SU-DHL-6 (cell line): ENCODE results near the gene ZNF556.
A peak's percentile ranks its signal among the peaks of the same experiment; 100 is the strongest.

ENCODE experiments used
- H2AFZ ChIP-seq: fragments of 200-600 bp; sonication (generic); 2 replicates; pipeline ENCODE4 v1.6.1; 2014; ENCODE audit warnings: low read depth, mild to moderate bottlenecking, moderate library complexity, mixed read lengths, antibody characterized with exemption, low read length; ENCODE audit not compliant: severe bottlenecking
- H3F3A ChIP-seq: fragments of 200-600 bp; shearing (Covaris generic); 2 replicates; pipeline ENCODE4 v1.6.0; 2016; ENCODE audit warnings: antibody characterized with exemption, mild to moderate bottlenecking; ENCODE audit not compliant: insufficient read depth
- H3K27ac ChIP-seq: fragments of 200-600 bp; sonication (generic); 2 replicates; pipeline ENCODE4 v1.5.1; 2016; ENCODE audit warnings: low read depth, mild to moderate bottlenecking, low read length, moderate library complexity, mixed read lengths
- H3K27me3 ChIP-seq: fragments of 200-600 bp; sonication (generic), shearing (Covaris generic); 2 replicates; pipeline ENCODE4 v1.6.0; 2014; ENCODE audit warnings: mild to moderate bottlenecking, low read length
- H3K36me3 ChIP-seq: fragments of 200-600 bp; sonication (generic); 2 replicates; pipeline ENCODE4 v1.6.1; 2014; ENCODE audit warnings: mild to moderate bottlenecking, low read length, mixed read lengths
- H3K4me2 ChIP-seq: fragments of 300-600, 200-600 bp; shearing (Covaris generic), sonication (generic); 2 replicates; pipeline ENCODE4 v1.6.0; 2014; ENCODE audit warnings: low read length, low read depth, mild to moderate bottlenecking; ENCODE audit not compliant: poor library complexity, severe bottlenecking
- H3K4me3 ChIP-seq: fragments of 200-600 bp; sonication (generic); 2 replicates; pipeline ENCODE4 v1.5.1; 2014; ENCODE audit warnings: antibody characterized with exemption, low read length, mild to moderate bottlenecking, mixed read lengths; ENCODE audit not compliant: insufficient read depth, poor library complexity, severe bottlenecking
- H3K79me2 ChIP-seq: fragments of 200-600 bp; sonication (generic); 2 replicates; pipeline ENCODE4 v1.6.1; 2014; ENCODE audit warnings: mild to moderate bottlenecking, low read length, moderate library complexity; ENCODE audit not compliant: insufficient read depth
- H3K9ac ChIP-seq: fragments of 200-600 bp; sonication (generic); 2 replicates; pipeline ENCODE4 v1.7.0; 2014; ENCODE audit warnings: mild to moderate bottlenecking, low read length
- H3K9me2 ChIP-seq: fragments of 200-600 bp; sonication (generic); replicated peaks from 2 replicates; pipeline ENCODE4 v1.6.1; 2014; ENCODE audit warnings: low read length; ENCODE audit not compliant: insufficient read depth
- H3K9me3 ChIP-seq: fragments of 200-600 bp; sonication (generic); 2 replicates; pipeline ENCODE4 v1.6.1; 2014; ENCODE audit warnings: low read length, mixed read lengths; ENCODE audit not compliant: insufficient read depth
- H4K20me1 ChIP-seq: fragments of 200-600 bp; sonication (generic); 2 replicates; pipeline ENCODE4 v1.6.1; 2014; ENCODE audit warnings: low read depth, mild to moderate bottlenecking, antibody characterized with exemption, low read length, moderate library complexity, mixed read lengths
- CTCF ChIP-seq: fragments of 200-600 bp; sonication (generic); IDR thresholded peaks from one replicate; pipeline ENCODE4 v1.5.1; 2017; ENCODE audit warnings: antibody characterized with exemption, mild to moderate bottlenecking, low read length, moderate library complexity; ENCODE audit not compliant: insufficient read depth, poor library complexity, severe bottlenecking
- EZH2phosphoT487 ChIP-seq: fragments of 200-600 bp; sonication (generic), shearing (Covaris generic); conservative IDR thresholded peaks from 2 replicates; pipeline ENCODE4 v1.6.1; 2018; ENCODE audit warnings: mild to moderate bottlenecking, antibody characterized with exemption, low read length, moderate library complexity, mixed read lengths

ZNF556 gene

GRCh38 chr19:2837430-2837829, 29.7 kb upstream of the ZNF556 start:
- Histone ChIP-seq H3F3A (peaks cover 3% of the 10 kb centered on the region; the same call in 1 of the 2 replicates), H4K20me1 (no peaks in the 10 kb centered on the region), H3K36me3 (no peaks in the 10 kb centered on the region), H3K4me2 (no peak overlapping the region), H3K27ac (no peak overlapping the region), H3K9me2 (no peaks in the 10 kb centered on the region), H3K9ac (no peak overlapping the region), H2AFZ (no peak overlapping the region), H3K79me2 (no peaks in the 10 kb centered on the region), H3K4me3 (no peak overlapping the region), H3K27me3 (no peaks in the 10 kb centered on the region), H3K9me3 (peaks cover 29% of the 10 kb centered on the region; the same call in 1 of the 2 replicates)
- TF ChIP-seq CTCF = no peak
- no peak for TF ChIP-seq EZH2phosphoT487

- Histone ChIP-seq H3K9ac (peak within 1 kb of the TSS; percentile 63), H3K9me3 (peaks cover 2% of the 10 kb centered on the region; the same call in 1 of the 2 replicates), H3K4me3 (peak within 1 kb of the TSS; percentile 83), H3K79me2 (no peaks in the 10 kb centered on the region), H3K9me2 (no peaks in the 10 kb centered on the region), H3K4me2 (peak within 1 kb of the TSS; percentile 77), H2AFZ (peak within 1 kb of the TSS; percentile 76), H3K27ac (peak within 1 kb of the TSS; percentile 54), H3F3A (peaks cover 3% of the 10 kb centered on the region; the same call in 1 of the 2 replicates), H4K20me1 (no peaks in the 10 kb centered on the region), H3K36me3 (no peaks in the 10 kb centered on the region), H3K27me3 (no peaks in the 10 kb centered on the region)
- TF ChIP-seq EZH2phosphoT487 (no peak), CTCF (peak; percentile 17)
These were observed 26.0 kb upstream of the ZNF556 start, which contains the start of gene ZNF555 for GRCh38 chr19:2840794-2841791. Gene ZNF555 (plus strand): TSS chr19:2841475. CDS start chr19:2841573, 98 bp downstream.

DNA sequence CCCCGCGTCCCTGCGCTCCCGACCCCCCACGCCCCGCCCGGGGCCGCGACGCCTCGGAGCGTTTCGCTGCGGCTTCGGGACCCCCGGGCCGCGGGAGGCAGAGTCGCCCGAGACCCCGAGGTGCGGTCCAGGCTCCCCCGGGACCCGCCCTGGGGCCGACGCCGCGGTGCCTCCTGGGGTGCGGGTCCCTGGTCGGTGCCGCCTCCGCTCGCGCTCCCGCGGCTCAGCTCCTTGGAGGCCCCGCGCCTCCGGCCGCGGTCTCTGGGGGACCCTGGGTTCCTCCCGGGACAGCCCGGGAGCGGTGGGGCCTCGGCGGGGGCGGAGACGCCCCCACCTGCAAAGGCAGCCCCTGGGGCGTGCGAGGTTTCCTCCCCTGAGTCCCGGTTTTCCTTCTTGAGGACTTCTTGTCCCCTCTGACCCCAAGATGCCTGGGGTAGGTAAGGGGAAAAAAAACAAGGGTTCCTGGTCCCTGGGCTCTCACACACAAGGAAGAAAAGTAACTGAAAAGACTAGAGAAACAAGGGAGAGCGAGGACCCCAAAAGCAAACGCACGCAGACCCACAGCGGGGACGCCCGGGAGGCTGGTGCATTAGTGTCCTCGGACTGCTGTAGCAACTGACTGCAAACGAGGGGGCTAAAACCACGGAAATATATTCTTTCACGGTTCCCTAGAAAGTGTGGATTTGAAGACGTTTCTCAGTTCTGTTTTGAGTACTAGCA, 25.1 kb upstream of the ZNF556 start:
- Histone ChIP-seq H2AFZ (peak overlapping the region; percentile 28), H3K9me2 (no peaks in the 10 kb centered on the region), H3F3A (peaks cover 3% of the 10 kb centered on the region; the same call in 1 of the 2 replicates), H3K36me3 (no peaks in the 10 kb centered on the region), H3K79me2 (no peaks in the 10 kb centered on the region), H3K27ac (no peak overlapping the region), H4K20me1 (no peaks in the 10 kb centered on the region), H3K9ac (peak overlapping the region; percentile 63), H3K4me3 (peak overlapping the region; percentile 83), H3K27me3 (no peaks in the 10 kb centered on the region), H3K9me3 (no peaks in the 10 kb centered on the region), H3K4me2 (peak overlapping the region; percentile 77)
- no peak for TF ChIP-seq EZH2phosphoT487
- TF ChIP-seq CTCF = no peak
